ENCODE results near the gene PTPN21. TPM values are rescaled to one million over a fixed set of nuclear protein-coding genes. Genes with fewer than 3 reads are reported as not detected.

Gene PTPN21
- total RNA-seq, 1 experiment from 2014 or later, result 3.5 TPM

DNA sequence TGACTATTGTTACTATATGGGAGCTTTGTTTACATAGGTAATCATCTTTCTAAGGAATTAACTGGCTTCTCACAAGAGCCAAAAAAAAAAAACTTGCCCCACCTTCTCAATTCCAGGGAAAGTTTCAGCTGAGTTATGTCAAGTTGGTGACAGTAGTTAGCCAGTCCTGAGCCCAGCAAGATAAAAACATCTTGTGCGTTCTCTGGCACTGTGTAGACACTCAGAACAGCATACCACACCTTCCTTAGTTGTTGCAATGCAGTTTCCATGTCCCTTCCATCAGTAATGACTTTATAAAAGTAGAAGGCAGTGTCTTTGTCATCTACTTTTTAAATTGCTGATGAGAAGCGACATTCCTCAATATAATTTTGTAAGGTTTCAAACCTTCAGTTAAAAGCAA is 50.2 kb downstream of the PTPN21 start:
- no peak overlapping the region for H3K4me3 ChIP-seq (ENCODE audit: insufficient read depth, low read depth, low read length)
- H3K27me3 ChIP-seq (ENCODE audit: control insufficient read depth, insufficient read depth, low read length), result no peaks in the 10 kb centered on the region
- no peaks in the 10 kb centered on the region; the same call in 1 of the 2 replicates for H3K36me3 ChIP-seq (replicated peaks; ENCODE audit: control insufficient read depth, insufficient read depth, low read length)
- no peak for DNase-seq

DNA sequence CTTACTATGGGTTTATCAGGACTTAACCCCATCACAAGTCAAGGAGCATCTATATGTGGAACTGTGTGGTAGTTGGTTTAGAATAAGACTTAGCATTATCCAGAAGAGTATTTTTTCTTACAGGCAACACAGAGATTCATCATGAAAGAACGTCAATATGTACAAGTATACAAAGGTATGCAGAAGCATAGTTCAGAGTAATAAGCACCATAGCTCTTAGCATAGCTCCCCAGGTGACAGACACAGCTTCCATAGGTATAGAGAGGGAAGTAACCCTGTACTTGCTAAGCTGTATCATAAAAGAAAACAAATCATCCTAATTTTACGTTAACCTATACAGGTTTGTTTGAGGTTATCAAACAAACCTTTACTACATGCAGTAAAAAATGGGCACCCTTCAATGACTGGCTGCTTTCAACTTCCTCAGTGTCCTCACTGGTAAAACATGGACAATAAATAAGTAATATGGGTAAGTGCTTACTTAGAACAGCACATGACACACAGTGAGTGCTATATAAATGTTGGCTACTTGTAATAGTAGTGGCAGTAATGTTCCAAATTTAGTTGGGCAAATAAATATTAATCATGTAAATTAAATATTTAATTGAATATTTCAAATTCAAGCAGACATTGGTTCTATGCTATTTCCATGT is 50.9 kb downstream of the PTPN21 start:
- DNase-seq, result no peak
- Histone ChIP-seq H3K4me3 (ENCODE audit: insufficient read depth, low read depth, low read length) (no peak overlapping the region), H3K36me3 (replicated peaks; ENCODE audit: control insufficient read depth, insufficient read depth, low read length) (no peaks in the 10 kb centered on the region; the same call in 1 of the 2 replicates), H3K27me3 (ENCODE audit: control insufficient read depth, insufficient read depth, low read length) (no peaks in the 10 kb centered on the region)

DNA sequence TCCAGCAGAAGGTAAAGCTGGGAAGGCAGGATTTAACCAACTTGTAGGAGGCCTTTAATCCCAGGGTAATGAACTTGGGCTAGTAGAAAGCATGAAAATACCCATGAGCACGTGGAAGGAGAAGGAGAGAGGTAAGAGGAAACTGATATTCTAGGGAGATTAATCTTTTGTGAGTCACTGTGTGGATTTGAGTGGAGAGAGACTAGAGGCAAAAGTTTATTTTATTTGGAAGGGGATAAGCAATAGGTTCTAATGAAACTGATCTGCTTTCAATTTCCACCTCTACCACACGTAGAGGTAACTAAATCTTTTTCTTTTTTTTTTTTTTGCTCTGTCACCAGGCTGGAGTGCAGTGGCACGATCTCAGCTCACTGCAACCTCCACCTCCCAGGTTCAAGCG is 52.1 kb downstream of the PTPN21 start:
- H3K36me3 ChIP-seq (replicated peaks; ENCODE audit: control insufficient read depth, insufficient read depth, low read length), result no peaks in the 10 kb centered on the region; the same call in 1 of the 2 replicates
- H3K27me3 ChIP-seq (ENCODE audit: control insufficient read depth, insufficient read depth, low read length), result no peaks in the 10 kb centered on the region
- DNase-seq, result no peak
- no peak overlapping the region for H3K4me3 ChIP-seq (ENCODE audit: insufficient read depth, low read depth, low read length)

DNA sequence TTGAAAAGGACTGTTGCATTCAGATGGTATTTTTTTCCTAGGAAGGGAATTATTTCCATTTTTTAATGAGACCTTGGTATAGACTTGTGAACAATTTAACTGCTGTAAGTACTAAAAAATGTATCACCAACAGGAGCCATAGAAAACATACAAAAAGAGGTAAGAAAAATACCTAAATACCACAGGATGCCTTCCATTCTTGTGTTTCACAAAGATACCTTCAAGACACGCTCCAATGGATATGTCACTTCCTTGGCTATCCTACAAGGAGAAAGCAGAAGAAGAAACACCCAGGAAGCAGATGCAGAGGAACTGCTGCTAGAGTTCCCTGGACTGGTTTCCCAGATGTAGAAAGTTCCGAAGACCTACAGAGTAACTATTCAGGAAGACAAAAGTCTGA is 54.2 kb downstream of the PTPN21 start:
- no peak for DNase-seq
- Histone ChIP-seq H3K4me3 (ENCODE audit: insufficient read depth, low read depth, low read length) (no peak overlapping the region), H3K36me3 (replicated peaks; ENCODE audit: control insufficient read depth, insufficient read depth, low read length) (peaks cover 1% of the 10 kb centered on the region), H3K27me3 (ENCODE audit: control insufficient read depth, insufficient read depth, low read length) (no peaks in the 10 kb centered on the region)

DNA sequence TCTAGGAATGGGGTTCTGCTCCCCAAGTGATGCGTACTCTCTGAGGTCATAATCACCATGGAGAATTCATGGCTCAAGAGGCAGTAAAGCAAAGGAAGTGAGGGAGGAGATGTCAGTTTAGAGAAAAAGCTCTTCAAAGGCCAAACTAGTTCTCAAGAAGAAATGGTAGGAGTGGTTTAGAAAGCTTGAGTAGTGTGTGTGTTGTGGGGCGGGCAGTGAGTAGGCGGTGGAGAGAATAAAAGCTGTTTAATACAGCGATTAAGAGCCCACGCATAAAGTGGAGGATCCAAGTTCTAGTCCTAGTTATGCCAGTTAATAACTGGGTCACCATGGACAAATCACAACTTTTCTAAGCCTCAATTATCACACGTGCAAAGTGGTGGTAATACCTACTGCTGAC is 55.6 kb downstream of the PTPN21 start:
- H3K27me3 ChIP-seq (ENCODE audit: control insufficient read depth, insufficient read depth, low read length), result no peaks in the 10 kb centered on the region
- no peak for DNase-seq
- H3K36me3 ChIP-seq (replicated peaks; ENCODE audit: control insufficient read depth, insufficient read depth, low read length), result peaks cover 2% of the 10 kb centered on the region
- H3K4me3 ChIP-seq (ENCODE audit: insufficient read depth, low read depth, low read length), result no peak overlapping the region

GRCh38 chr14:88496414-88496813 is 58.4 kb downstream of the PTPN21 start:
- Histone ChIP-seq H3K4me3 (ENCODE audit: insufficient read depth, low read depth, low read length) (no peak overlapping the region), H3K36me3 (replicated peaks; ENCODE audit: control insufficient read depth, insufficient read depth, low read length) (peaks cover 2% of the 10 kb centered on the region), H3K27me3 (ENCODE audit: control insufficient read depth, insufficient read depth, low read length) (no peaks in the 10 kb centered on the region)
- no peak for DNase-seq

- H3K27me3 ChIP-seq (ENCODE audit: control insufficient read depth, insufficient read depth, low read length), result no peaks in the 10 kb centered on the region
- no peak for DNase-seq
- H3K36me3 ChIP-seq (replicated peaks; ENCODE audit: control insufficient read depth, insufficient read depth, low read length), result peaks cover 2% of the 10 kb centered on the region
- no peak overlapping the region for H3K4me3 ChIP-seq (ENCODE audit: insufficient read depth, low read depth, low read length)
Observed at GRCh38 chr14:88493392-88494185, 61.2 kb downstream of the PTPN21 start.

DNA sequence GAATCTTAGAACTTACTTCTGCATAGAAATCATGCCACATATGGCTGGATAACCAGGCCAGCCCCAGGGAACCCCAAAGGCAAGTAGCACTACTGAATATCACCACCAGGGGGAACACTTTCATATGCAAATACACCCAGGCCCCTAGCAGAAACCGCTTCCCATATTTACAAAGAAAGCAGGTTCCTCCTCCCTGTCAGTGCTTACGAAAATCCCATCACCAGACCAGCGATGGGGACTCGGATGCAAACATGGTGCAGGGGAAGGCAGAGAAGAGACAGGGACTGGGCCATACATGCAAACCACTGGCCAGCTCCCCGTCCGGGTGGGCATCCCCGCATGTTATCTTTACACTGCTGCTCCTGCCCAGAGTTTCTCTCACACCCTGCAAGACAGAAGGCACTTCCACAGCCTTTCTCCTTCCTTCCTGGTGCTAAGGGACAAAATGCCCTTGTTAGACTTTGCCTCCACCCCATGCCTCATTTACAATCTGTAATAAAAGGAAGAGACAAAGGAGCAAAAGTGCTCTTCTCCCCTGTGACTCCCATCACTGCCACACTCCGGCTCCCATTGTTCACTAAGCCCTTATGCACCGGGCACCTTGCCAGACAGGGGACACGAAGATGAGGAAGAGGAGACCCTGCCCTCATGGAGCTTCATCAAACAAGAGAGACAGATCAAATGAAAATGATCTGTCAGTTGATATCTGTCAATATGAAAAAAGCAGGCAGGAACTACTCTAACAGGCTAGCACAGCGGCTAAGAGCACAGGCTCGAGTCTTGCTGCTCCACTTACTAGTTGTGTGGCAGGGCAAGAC is 62.3 kb downstream of the PTPN21 start:
- no peak overlapping the region for H3K4me3 ChIP-seq (ENCODE audit: insufficient read depth, low read depth, low read length)
- peak; percentile 81 for DNase-seq
- no peaks in the 10 kb centered on the region for H3K27me3 ChIP-seq (ENCODE audit: control insufficient read depth, insufficient read depth, low read length)
- H3K36me3 ChIP-seq (replicated peaks; ENCODE audit: control insufficient read depth, insufficient read depth, low read length), result peaks cover 2% of the 10 kb centered on the region

GRCh38 chr14:88490168-88490567 is 64.6 kb downstream of the PTPN21 start:
- no peaks in the 10 kb centered on the region for H3K27me3 ChIP-seq (ENCODE audit: control insufficient read depth, insufficient read depth, low read length)
- no peaks in the 10 kb centered on the region; the same call in 1 of the 2 replicates for H3K36me3 ChIP-seq (replicated peaks; ENCODE audit: control insufficient read depth, insufficient read depth, low read length)
- H3K4me3 ChIP-seq (ENCODE audit: insufficient read depth, low read depth, low read length), result no peak overlapping the region
- DNase-seq, result no peak

GRCh38 chr14:88488897-88489296 is 65.9 kb downstream of the PTPN21 start:
- H3K4me3 ChIP-seq (ENCODE audit: insufficient read depth, low read depth, low read length), result no peak overlapping the region
- no peaks in the 10 kb centered on the region for H3K36me3 ChIP-seq (replicated peaks; ENCODE audit: control insufficient read depth, insufficient read depth, low read length)
- H3K27me3 ChIP-seq (ENCODE audit: control insufficient read depth, insufficient read depth, low read length), result no peaks in the 10 kb centered on the region
- no peak for DNase-seq

DNA sequence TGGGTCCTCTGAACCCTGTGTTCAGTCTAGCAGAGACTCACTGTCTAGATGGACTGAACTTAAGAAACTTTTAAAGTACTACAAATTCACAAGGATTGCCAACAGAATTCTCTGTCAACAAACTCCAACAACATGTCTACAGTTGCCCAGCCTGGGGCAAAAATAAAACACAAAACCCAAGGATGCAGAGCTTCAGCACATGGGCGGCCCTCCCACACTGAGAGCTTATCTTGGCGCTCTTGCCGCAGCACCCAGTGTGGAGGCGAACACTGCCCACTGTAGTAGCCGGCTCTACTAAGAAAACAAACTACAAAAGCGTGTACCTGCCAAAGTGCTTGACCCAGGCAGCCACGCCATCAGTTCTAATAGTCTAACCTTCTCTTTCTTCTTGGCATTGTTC is 66.7 kb downstream of the PTPN21 start:
- no peak for DNase-seq
- H3K36me3 ChIP-seq (replicated peaks; ENCODE audit: control insufficient read depth, insufficient read depth, low read length), result no peaks in the 10 kb centered on the region
- no peak overlapping the region for H3K4me3 ChIP-seq (ENCODE audit: insufficient read depth, low read depth, low read length)
- no peaks in the 10 kb centered on the region for H3K27me3 ChIP-seq (ENCODE audit: control insufficient read depth, insufficient read depth, low read length)

DNA sequence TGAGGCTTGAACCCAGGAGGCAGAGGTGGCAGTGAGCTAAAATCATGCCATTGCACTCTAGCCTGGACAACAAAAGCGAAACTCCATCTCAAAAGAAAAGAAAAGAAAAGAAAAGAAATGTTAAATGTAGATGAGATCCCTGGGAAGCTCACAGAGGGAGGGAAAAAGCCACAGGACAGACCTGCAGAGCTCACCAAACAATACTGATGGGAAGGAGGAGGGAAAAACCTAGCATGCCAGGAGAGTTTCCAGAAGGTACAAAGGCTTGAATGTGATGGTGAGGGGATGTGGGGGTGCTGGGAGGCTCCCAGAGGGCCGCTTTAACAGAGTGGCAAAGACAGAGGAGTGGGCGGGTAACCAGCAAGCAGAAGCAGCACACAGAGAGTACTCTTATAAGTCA is 72.3 kb downstream of the PTPN21 start:
- peak; percentile 75 for DNase-seq
- Histone ChIP-seq H3K4me3 (ENCODE audit: insufficient read depth, low read depth, low read length) (no peak overlapping the region), H3K36me3 (replicated peaks; ENCODE audit: control insufficient read depth, insufficient read depth, low read length) (no peaks in the 10 kb centered on the region; the same call in 1 of the 2 replicates), H3K27me3 (ENCODE audit: control insufficient read depth, insufficient read depth, low read length) (no peaks in the 10 kb centered on the region)

GRCh38 chr14:88481794-88482193 is 73.0 kb downstream of the PTPN21 start:
- H3K27me3 ChIP-seq (ENCODE audit: control insufficient read depth, insufficient read depth, low read length), result no peaks in the 10 kb centered on the region
- peak; percentile 41 for DNase-seq
- no peaks in the 10 kb centered on the region; the same call in 1 of the 2 replicates for H3K36me3 ChIP-seq (replicated peaks; ENCODE audit: control insufficient read depth, insufficient read depth, low read length)
- no peak overlapping the region for H3K4me3 ChIP-seq (ENCODE audit: insufficient read depth, low read depth, low read length)

DNA sequence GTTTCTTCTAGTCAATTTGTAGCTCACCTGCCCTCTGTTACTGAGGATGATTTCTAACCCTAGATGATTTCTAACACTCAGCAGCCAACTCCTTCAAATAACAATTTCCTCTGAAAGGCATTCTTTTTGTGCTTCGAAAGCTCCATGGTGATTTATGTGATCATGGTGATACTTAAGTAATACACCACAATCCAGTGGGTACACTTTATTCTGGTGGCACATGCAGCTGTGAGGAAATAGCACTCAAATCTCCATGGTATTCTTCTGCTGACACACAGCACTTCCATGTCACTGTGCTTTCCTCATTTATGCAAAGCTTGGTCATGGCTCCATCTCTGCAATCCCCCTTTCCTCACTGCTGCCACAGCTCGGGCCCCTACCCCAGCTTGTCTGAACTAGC is 73.7 kb downstream of the PTPN21 start:
- DNase-seq, result no peak
- H3K27me3 ChIP-seq (ENCODE audit: control insufficient read depth, insufficient read depth, low read length), result no peaks in the 10 kb centered on the region
- no peak overlapping the region for H3K4me3 ChIP-seq (ENCODE audit: insufficient read depth, low read depth, low read length)
- no peaks in the 10 kb centered on the region; the same call in 1 of the 2 replicates for H3K36me3 ChIP-seq (replicated peaks; ENCODE audit: control insufficient read depth, insufficient read depth, low read length)
